Stimulated activated CD4-positive, alpha-beta T cell treated with anti-CD3 and anti-CD28 coated beads, Interleukin-15, amount 100 ng/mL, for 24 hours (primary cell): ENCODE measurements around the gene IRX3.
A peak's percentile ranks its signal among the peaks of the same experiment; 100 is the strongest.

ENCODE experiments used
- DNase-seq: peaks from one replicate; pipeline ENCODE4 v3.0.0-alpha.2; 2020

Gene IRX3

GRCh38 chr16:54286366-54287130, at the start of gene IRX3:
Gene IRX3 (minus strand): TSS chr16:54286787. CDS start chr16:54286050, 737 bp downstream.
- peak; percentile 38 for DNase-seq

- DNase-seq, result no peak
Observed at GRCh38 chr16:54335230-54335629, 48.6 kb upstream of the IRX3 start.

GRCh38 chr16:54334208-54334607, 47.6 kb upstream of the IRX3 start:
- DNase-seq, result no peak

GRCh38 chr16:54331241-54332002, 44.8 kb upstream of the IRX3 start:
- DNase-seq, result no peak

- no peak for DNase-seq
Observed at GRCh38 chr16:54327609-54328008, 41.0 kb upstream of the IRX3 start.

GRCh38 chr16:54326266-54326662, 39.7 kb upstream of the IRX3 start:
- no peak for DNase-seq

- no peak for DNase-seq
Observed at GRCh38 chr16:54325616-54326265, 39.2 kb upstream of the IRX3 start.

GRCh38 chr16:54324716-54325115, 38.1 kb upstream of the IRX3 start:
- no peak for DNase-seq

GRCh38 chr16:54320697-54321340, 34.2 kb upstream of the IRX3 start:
- DNase-seq, result no peak

GRCh38 chr16:54318941-54319340, 32.4 kb upstream of the IRX3 start:
- no peak for DNase-seq

- DNase-seq, result no peak
Observed at GRCh38 chr16:54317101-54317611, 30.6 kb upstream of the IRX3 start.

GRCh38 chr16:54316095-54316889, 29.7 kb upstream of the IRX3 start:
- DNase-seq, result no peak

- DNase-seq, result no peak
Observed at GRCh38 chr16:54313789-54314188, 27.2 kb upstream of the IRX3 start.

- no peak for DNase-seq
Observed at GRCh38 chr16:54312502-54312991, 26.0 kb upstream of the IRX3 start.

- DNase-seq, result no peak
Observed at GRCh38 chr16:54309341-54309740, 22.8 kb upstream of the IRX3 start.

GRCh38 chr16:54305080-54305479, 18.5 kb upstream of the IRX3 start:
- no peak for DNase-seq

GRCh38 chr16:54303613-54304012, 17.0 kb upstream of the IRX3 start:
- DNase-seq, result no peak

- DNase-seq, result no peak
Observed at GRCh38 chr16:54297154-54297553, 10.6 kb upstream of the IRX3 start.

- no peak for DNase-seq
Observed at GRCh38 chr16:54296543-54296942, 10.0 kb upstream of the IRX3 start.

- DNase-seq, result no peak
Observed at GRCh38 chr16:54291656-54292487, 5.3 kb upstream of the IRX3 start.
